GM19238 (cell line): ENCODE data around the gene TNFRSF12A.

Source experiments
- DNase-seq: peaks from one replicate; pipeline ENCODE4 v3.0.0; 2011; ENCODE audit warnings: low spot score; ENCODE audit not compliant: insufficient read length

TNFRSF12A gene, protein sequence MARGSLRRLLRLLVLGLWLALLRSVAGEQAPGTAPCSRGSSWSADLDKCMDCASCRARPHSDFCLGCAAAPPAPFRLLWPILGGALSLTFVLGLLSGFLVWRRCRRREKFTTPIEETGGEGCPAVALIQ

DNA sequence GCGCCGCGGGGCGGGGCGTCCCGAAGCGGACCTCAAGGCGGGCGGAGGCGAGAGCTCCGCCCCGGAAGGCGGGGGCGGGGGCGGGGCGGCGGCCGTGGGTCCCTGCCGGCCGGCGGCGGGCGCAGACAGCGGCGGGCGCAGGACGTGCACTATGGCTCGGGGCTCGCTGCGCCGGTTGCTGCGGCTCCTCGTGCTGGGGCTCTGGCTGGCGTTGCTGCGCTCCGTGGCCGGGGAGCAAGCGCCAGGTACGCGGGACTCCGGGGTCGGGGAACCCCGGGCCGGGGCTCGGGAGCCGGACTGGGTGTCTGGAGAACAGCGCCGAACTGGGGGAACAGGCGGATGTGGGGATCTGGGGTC, at the start of gene TNFRSF12A:
Gene TNFRSF12A, plus strand, starts transcription at position 122 of the 357 bp plus-strand sequence. Its CDS starts 30 bp downstream, at position 152.
- DNase-seq: peak; percentile 90

DNA sequence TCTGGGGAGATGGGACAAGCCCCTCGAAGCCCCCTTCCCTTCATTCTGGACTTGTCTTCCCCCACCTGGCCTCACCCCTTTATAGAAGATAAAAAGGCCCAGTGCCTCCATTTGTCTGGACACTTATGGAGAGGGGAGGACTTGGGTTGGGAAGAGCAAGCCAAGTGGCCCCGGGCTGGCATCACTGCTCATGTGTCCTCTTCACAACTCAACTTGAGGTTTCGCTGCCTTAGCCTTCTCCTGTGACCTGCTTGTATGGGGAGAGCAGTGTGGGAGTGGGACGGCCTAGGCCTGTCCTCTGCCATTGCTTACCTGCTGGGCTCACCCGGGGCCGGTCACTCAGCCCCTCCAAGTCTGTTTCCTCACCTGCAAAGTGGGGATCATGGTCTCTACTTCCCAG, 49.6 kb upstream of the TNFRSF12A start:
- DNase-seq: no peak

DNA sequence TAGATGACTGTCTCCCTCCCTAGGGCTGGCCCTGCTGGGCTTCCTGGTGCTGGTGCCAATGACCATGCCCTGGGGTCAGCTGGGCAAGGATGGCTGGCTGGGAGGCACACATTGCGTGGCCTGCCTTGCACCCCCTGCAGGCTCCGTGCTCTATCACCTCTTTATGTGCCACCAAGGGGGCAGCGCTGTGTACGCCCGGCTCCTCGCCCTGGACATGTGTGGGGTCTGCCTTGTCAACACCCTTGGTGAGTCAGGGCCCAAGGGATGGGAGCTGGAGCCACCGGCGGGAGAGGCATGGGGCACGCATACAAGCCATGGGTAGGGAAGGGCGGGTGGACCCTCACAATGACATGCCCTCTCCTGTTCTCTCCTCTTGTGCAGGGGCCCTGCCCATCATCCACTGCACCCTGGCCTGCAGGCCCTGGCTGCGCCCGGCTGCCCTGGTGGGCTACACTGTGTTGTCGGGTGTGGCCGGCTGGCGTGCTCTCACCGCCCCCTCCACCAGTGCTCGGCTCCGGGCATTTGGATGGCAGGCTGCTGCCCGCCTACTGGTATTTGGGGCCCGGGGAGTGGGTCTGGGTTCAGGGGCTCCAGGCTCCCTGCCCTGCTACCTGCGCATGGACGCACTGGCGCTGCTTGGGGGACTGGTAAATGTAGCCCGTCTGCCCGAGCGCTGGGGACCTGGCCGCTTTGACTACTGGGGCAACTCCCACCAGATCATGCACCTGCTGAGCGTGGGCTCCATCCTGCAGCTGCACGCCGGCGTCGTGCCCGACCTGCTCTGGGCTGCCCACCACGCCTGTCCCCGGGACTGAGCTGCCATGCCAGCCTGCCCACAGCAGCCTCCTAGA, 48.8 kb upstream of the TNFRSF12A start:
- no peak for DNase-seq

DNA sequence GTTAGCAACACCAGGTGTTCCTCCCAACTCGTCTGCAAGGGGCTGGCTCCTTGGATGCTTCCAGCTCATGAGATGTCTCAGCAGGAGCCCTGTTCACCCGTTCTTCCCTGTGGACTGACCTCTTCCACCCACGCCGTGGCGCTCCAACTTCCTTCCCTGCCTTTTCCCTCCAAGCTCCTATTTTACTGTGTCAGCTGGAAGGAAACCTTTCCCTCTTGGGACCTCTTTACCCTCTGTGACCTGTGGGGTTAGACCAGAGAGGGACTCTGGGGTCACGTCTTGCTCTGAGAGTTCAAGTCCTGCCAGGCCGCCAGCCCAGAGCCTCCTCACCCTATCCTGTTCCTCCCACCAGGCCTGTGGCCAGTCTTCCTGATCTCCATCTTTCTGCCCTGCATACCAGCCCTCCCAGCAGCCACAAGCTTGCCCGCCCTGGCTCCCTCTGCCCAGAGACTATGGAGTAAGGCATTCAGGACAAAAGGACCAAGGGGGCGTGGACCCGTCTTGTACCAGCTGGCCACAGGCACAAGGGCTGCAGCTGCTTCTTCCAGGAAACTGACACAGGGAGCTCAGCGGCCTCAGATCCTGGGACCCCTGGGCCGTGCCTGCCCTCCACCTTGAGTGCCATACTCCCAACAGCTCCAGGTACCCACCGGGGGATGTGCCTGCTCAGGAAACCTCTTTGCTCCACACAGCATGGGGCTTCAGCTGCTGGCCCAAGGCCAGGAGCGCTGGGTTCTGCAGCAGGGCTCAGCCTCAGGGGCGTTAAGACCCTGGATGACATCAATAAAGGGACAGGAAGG, 48.0 kb upstream of the TNFRSF12A start:
- no peak for DNase-seq

DNA sequence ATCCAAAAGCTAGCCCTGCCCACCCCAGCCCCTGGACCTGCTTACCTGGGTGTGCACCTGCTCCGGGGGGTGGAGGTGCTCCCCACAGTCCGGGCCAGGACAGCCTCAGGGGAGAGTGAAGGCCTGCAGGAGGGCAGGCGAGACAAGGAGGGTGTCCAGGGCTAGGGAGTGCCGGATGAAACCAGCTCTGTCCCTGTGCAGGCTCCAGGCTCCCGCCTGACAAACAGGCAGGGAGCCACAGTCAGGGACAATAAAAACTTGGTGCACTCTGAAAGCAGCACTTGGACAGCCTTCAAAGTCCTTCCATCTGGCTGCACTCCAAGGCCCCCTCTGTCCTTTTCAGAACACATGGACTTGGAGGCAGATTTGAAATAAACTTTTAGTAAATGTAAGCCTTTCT, 47.1 kb upstream of the TNFRSF12A start:
- DNase-seq: no peak

DNA sequence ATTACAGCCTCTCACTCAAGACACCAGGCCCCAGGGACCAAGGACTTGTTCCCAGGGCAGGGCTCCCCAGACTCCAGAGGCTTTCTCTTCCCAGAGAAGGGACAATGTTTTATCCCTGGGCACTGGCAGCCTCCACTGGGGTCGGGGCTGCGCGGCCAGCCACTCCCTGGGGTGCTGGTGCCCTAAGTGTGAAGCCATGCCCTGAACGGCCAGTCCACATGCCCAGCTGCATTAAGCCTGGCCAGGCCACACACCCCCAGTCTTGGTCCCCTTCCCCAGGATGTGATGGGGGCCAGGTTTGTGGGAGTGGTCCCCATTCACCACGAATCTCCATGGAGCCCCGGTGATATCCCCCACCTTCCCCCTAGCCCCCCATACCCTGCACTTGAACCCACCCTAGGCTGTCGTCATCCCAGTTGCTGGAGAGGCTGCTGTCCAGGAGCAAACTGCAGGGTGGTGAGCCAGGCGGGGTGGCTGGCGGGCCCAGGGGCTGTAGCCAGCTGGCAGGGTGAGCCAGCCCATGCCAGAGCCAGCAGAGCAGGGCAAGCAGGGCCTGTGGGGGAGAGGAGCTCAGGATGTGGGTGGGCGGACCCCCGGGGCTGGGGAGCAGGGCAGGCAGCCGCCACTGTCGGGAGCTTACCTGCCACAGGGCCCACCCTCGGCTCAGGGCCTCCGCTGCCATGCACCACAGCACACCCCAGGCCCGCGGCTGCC, 46.4 kb upstream of the TNFRSF12A start:
- no peak for DNase-seq

DNA sequence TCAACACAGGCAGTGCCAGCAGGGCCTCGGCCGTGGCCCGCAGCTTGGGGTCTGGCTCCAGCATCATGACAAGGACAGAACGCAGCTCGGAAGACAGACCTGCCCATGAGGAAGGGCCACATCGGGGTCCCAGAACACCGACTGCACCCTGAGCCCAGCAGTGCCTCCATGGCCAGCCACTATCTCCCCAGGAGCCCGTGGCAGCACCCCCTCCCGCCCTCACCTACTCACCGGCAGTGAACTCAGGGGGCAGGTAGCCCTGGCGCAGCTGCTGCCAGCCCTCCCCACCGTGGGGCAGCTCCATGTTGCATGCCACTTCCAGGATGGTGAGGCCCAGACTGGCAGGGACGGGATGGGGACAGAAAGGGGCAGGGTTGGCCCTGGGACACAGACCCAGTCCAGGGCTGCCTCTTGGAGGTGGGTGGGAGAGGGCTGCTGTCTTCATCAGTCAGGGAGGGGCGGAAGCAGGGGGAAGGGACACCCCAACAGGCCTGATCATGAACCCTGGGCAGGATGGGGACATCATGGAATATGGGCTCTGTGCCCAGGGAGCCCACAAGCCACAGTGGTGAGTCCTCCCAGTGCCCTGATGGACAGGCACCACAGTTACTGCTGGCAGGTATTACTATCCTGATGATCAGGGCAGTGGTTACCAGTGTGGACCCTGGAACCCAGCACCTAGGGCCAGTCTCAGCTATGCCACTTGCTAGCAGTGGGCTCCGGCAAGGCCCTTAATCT, 45.7 kb upstream of the TNFRSF12A start:
- DNase-seq: no peak

DNA sequence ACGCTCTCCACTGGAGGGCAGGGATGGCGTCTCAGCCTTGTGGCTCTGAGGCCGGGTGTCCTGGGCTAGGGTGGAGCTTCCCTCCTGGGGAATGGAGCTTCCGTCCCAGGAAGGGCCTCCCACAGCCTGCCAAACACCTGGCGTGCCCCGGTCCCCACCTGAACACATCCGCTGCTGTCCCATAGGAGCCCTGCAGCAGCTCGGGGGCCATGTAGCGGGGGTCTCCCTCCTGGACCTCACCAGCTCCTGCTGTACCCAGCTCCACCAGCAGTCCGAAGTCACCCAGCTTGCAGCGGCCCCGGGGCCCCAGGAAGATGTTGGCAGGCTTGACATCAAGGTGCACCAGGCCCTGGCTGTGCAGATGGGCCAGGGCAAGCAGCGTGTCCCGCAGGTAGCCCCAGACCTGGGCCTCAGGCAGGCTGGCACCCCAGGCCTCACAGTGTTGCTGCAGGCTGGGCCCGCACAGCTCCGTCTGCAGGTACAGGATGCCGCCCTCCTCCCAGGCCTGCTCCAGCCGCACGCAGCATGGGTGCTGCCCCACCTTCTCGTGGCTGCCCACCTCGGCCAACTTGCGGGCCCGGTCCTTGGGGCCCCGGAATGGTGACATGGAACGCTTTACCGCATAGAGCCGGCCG, 44.9 kb upstream of the TNFRSF12A start:
- no peak for DNase-seq

DNA sequence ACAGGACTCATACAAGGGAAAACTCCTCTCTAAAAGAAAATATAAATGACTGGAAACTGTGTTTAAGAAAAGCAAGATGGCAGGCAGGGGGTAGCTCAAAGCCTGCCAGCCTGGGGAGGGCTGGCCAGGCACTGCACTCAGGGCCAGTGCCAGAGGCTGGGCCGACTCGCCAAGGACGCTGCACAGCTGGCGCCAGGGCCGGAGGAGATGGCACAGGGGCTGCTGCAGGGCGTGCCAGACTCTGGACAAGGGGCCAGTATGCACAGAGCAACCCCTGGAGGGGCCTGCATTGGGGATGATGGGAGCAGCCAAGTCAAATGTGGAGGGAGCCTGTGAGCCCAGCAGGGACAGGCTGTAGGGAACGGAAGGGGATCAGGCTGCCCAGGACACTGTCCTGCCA, 44.0 kb upstream of the TNFRSF12A start:
- DNase-seq: no peak

DNA sequence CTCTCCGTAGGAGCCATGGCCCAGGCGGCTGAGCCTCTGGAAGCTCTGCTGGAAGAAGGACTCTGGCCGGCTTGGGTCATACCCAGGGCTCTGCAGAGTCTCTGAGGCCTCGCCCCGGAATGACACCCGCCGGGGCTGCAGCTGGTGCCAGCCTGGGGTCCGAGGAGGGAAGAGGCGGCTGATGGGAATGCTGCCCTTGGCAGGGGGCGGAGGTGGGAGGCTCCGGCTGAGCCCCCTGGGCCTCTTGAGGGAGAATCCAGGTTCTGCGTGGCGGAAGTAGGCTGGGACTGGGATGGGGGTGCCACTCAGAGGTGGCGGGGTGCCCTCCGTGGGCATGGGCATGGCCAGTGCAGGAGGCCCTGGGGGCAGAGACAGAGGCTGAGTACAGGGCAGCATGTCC, 43.5 kb upstream of the TNFRSF12A start:
- DNase-seq: no peak

DNA sequence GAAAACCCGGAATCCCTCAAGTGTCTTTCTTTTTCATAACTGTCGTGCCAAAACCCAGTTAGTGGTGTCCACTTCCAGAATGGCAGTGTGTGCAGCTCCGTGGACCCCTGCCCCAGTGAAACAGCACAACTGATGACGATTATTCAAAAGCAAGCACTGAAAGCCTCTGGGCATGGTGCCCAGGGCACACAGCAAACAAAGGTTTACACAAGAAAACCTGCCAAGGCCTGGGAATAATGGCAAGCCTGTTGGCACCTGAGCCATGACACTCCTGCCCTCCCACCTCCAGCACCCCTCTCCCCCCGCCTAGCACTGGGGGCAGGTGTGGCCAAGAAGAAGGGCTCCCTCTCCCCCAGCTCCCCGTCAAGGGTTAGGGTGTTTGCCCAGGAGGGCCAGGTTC, 42.7 kb upstream of the TNFRSF12A start:
- DNase-seq: no peak

DNA sequence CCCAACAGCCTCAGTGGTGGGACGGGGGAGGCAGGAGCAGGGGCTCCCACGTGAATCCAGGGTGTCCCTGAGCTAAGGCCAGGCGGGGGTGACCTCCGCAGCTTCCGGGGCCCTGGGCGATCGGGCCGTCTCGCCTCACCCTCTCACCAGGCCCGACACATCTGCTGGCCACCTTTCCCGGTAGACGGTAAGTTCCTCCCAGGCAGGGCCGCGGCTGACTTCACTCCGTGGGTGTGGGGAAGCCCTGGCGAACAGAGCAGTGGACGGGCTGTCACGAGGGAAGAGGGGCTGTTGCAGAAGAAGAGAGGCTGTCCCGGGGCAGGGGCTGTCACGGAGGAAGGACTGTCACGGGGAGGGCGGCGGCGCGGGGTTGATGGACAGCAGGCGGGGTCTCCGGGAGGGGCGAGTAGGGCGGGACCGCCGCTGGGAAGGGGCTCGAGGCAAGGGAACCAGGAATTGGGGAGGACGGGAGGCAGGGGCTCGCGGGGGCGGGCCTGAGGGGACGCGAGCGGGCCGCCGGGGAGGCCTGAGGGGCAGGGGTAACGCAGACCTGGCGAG, 40.4 kb upstream of the TNFRSF12A start:
- no peak for DNase-seq

DNA sequence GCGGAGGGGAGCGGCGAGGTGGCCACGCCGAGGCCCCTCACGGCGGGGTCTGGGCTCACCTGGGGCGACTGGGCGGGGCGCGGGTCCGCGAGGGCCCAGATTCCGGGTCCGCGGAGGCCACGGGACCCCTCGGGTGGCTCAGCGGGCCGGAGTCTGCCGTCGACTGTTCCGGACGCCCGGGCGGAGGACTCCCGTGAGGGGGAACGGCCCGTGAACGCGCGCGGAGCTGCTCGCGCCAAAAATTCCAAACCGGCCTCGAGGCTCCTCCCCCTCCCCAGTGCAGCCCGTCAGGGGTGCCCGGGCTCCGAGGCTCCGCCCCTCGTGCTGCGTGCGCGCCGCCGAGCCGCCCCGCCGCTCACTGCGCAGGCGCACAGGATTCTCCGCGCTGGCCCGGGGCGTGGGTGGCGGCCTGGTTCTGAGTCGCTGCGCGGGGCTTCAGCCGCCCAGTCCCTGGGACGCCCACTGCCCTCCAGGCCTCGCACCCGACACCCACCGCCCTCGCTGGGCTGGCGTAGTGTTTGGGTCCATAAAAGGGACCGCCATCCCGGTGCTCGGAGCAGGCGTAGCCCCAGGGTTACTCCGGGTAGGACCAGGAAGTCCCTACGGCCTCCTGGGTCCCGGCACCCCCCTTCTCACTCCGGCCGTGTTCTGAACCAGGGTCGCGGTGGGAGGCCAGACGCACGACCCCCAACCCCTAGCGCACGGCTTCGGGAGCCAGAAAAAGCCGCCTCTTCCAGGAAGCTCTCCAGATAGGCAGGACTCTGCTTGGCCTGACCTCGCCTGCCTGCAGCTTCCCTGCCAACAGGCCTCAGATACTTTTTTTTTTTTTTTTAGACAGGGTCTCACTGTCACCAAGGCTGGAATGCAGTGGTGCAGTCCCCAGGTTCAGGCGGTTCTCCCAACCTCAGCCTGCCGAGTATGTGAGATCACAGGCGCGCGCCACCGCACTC, 39.7 kb upstream of the TNFRSF12A start, which contains the start of gene PKMYT1:
Gene PKMYT1, minus strand, starts transcription at position 220 of the 950 bp plus-strand sequence. CDS start 789 bp downstream, outside the sequence.
- DNase-seq: peak; percentile 100

DNA sequence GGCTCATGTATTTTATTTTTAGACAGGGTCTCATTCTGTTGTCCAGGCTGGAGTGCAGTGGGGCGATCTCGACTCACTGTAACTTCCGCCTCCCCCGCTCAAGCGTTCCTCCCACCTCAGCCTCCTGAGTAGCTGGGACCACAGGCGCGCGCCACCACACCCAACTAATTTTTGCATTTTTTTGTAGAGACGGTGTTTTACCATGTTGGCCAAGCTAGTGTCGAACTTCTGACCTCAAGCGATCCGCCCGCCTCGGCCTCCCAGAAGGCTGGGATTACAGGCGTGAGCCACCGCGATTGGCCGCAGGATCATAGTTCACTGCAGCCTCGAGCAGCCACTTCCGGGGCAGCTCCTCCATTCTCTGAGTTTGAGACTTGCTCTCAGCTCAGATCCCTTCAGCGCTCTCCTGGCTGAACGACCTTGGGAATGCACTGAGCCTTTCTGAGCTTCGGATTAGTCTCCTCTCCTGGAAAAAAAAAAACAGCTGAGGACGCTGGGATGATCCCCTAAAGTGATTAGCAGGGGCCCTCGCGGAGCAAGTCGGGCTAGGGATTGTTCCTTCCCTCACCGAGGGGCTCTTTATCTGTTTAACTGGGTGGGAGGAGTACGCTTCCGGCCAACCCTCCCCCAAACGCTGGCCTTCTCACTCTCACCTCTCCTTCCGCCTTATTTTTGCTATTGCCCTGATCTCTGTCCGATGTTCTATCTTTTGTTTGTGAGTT, 38.8 kb upstream of the TNFRSF12A start:
- DNase-seq: no peak

DNA sequence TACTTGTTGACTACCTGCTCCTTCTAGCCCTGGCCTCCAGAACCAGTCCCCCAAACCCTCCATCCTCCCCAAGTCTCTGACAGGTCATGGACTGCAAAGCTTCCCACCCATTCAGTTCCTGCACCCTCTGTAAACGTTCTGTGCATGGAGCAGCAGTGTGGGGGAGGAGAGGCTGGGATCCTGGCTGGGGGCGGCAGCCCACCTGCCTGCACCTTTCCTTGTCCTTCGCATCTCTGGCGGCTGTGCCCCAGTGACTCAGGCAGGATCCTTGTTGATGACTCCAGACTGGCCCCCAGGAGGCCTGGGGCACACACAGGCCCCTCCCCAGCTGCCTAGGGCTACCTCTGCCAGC, 38.3 kb upstream of the TNFRSF12A start:
- no peak for DNase-seq

DNA sequence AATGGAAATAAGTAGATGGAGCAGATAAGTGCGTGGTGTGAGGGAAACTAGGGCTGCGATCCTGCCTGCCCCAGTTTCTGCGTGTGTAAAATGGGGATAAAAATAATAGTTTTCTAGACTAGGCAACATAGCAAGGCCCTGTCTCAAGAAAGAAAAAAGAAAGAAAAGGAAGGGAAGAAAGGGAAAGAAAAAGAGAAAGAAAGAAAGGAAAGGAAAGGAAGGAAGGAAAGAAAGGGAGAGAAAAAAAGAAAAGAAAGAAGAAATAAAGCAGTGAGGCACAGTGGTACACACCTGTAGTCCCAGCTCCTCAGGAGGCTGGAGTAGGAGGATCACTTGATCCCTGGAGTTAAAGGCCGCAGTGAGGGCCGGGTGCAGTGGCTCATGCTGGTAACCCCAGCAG, 37.8 kb upstream of the TNFRSF12A start:
- no peak for DNase-seq

DNA sequence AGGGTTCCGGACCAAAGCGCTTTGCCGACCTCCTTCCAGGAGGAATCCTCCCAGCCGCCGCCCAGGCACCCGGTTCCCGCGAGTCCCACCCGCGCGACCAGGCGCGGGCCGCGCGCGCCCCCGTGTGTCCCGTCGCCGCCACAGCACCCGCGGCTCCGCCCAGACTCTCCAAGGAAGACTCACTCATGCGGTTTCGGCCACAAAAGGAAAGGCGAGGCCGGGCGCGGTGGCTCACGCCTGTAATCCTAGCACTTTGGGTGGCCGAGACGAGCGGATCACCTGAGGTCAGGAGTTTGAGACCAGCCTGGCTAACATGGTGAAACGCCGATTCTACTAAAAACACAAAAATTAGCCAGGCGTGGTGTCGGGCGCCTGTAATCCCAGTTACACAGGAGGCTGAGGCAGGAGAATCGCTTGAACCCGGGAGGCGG, 36.4 kb upstream of the TNFRSF12A start:
- peak; percentile 90 for DNase-seq

DNA sequence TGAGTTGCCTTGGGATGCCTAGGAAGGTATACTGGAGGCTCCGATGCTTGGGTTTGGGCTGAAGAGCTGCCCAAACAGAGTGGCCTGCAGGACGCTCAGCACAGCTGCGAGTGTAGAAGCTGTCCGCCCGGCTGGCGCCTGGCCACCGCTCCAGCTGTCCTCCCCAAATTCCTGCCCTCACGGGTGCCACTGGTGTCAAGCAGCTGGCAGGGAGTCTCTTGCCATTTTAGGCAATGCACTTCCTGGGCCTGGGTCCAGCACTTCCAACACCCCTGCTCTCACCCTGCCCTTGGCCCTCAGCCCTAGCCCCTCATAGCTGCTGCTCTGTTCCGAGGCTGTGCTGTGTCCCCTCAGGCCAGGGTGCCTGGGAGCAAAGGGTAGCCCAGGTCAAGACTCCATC, 34.7 kb upstream of the TNFRSF12A start:
- no peak for DNase-seq
